Measurements from ENCODE around the gene EHMT1. TPM values are rescaled to one million over a fixed set of nuclear protein-coding genes. Genes with fewer than 3 reads are reported as not detected.

Gene EHMT1
- total RNA-seq, 1 donor from 2014 or later: 38.3 TPM

GRCh38 chr9:137784641-137785513, 166.1 kb downstream of the EHMT1 start:
- DNase-seq (ENCODE audit: low read depth in 2 of 2): no peak

- DNase-seq (ENCODE audit: low read depth in 2 of 2): no peak
Measured at GRCh38 chr9:137785704-137786161, 166.9 kb downstream of the EHMT1 start.

- DNase-seq (ENCODE audit: low read depth in 2 of 2): no peak
Measured at GRCh38 chr9:137786511-137786920, 167.7 kb downstream of the EHMT1 start.

- no peak for DNase-seq (ENCODE audit: low read depth in 2 of 2)
Measured at GRCh38 chr9:137787381-137787780, 168.6 kb downstream of the EHMT1 start.

- no peak for DNase-seq (ENCODE audit: low read depth in 2 of 2)
Measured at GRCh38 chr9:137787786-137788505, 169.1 kb downstream of the EHMT1 start.

GRCh38 chr9:137788561-137789294, 169.9 kb downstream of the EHMT1 start:
- DNase-seq (ENCODE audit: low read depth in 2 of 2): no peak

- no peak for DNase-seq (ENCODE audit: low read depth in 2 of 2)
Measured at GRCh38 chr9:137789295-137789895, 170.6 kb downstream of the EHMT1 start.

GRCh38 chr9:137791947-137792346, 173.1 kb downstream of the EHMT1 start:
- DNase-seq (ENCODE audit: low read depth in 2 of 2): no peak

GRCh38 chr9:137793196-137793841, 174.5 kb downstream of the EHMT1 start:
- no peak for DNase-seq (ENCODE audit: low read depth in 2 of 2)

GRCh38 chr9:137795156-137795666, 176.4 kb downstream of the EHMT1 start:
- no peak for DNase-seq (ENCODE audit: low read depth in 2 of 2)

GRCh38 chr9:137797206-137798120, 178.7 kb downstream of the EHMT1 start:
- no peak for DNase-seq (ENCODE audit: low read depth in 2 of 2)

- no peak for DNase-seq (ENCODE audit: low read depth in 2 of 2)
Measured at GRCh38 chr9:137798142-137798541, 179.3 kb downstream of the EHMT1 start.

GRCh38 chr9:137798901-137799629, 180.3 kb downstream of the EHMT1 start:
- DNase-seq (ENCODE audit: low read depth in 2 of 2): no peak

GRCh38 chr9:137799630-137799983, 180.8 kb downstream of the EHMT1 start:
- no peak for DNase-seq (ENCODE audit: low read depth in 2 of 2)

GRCh38 chr9:137800196-137801022, 181.6 kb downstream of the EHMT1 start:
- no peak for DNase-seq (ENCODE audit: low read depth in 2 of 2)

GRCh38 chr9:137801023-137801319, 182.2 kb downstream of the EHMT1 start:
- DNase-seq (ENCODE audit: low read depth in 2 of 2): no peak

- DNase-seq (ENCODE audit: low read depth in 2 of 2): no peak
Measured at GRCh38 chr9:137802021-137802420, 183.2 kb downstream of the EHMT1 start.

GRCh38 chr9:137802521-137803243, 183.9 kb downstream of the EHMT1 start:
- DNase-seq (ENCODE audit: low read depth in 2 of 2): no peak
